Measurements from ENCODE around the gene ABCC2. TPM values are rescaled to one million over a fixed set of nuclear protein-coding genes. Genes with fewer than 3 reads are reported as not detected.
"Not testable (repeated sequence)": the region's sequence is repeated elsewhere in the genome, so short reads cannot be mapped to it uniquely, and the experiment has no call there.

Gene ABCC2
- total and polyA plus RNA-seq, 9 of the 15 experiments (the other 6 are each of a cell fraction or from before 2014, with no cell fraction given) = 0.03 to 0.18 (median 0.10) TPM; not detected in 1

GRCh38 chr10:99733366-99733765, 49.1 kb upstream of the ABCC2 start:
- Histone ChIP-seq H4K20me1 (replicated peaks; ENCODE audit: control insufficient read depth, insufficient read depth, low read length) (no peaks in the 10 kb centered on the region), H3K9ac (ENCODE audit: insufficient read depth in 1 of 2, low read depth in 2 of 2, low read length in 2 of 2) (peak overlapping the region; percentile 37 to 61; a peak in 2 of 4 replicates), H3K9me3 (replicated peaks; ENCODE audit: control insufficient read depth, insufficient read depth, low read depth, low read length) (no peaks in the 10 kb centered on the region), H3K4me3 (0 out of 2 replicates have a peak overlapping the region, but pooled peaks have one; percentile 24), H3K4me2 (ENCODE audit: insufficient read depth, low read length) (peak overlapping the region; percentile 62), H3K27me3 (ENCODE audit: control insufficient read depth in 2 of 2, insufficient read depth in 2 of 2, low read length in 2 of 2) (no peaks in the 10 kb centered on the region), H3K27ac (ENCODE audit: extremely low read depth, low read depth, low read length) (0 out of 3 replicates have a peak overlapping the region, but pooled peaks have one; percentile 25), H3K79me2 (ENCODE audit: control insufficient read depth, insufficient read depth, low read length) (peaks cover 34% of the 10 kb centered on the region), H3K4me1 (replicated peaks in 1 of 2; ENCODE audit: control insufficient read depth in 2 of 2, insufficient read depth in 2 of 2, low read length in 2 of 2) (no peaks in the 10 kb centered on the region; a peak in 2 of 5 replicates), H3K9me1 (ENCODE audit: control insufficient read depth, insufficient read depth, low read length) (no peaks in the 10 kb centered on the region), H2AFZ (ENCODE audit: low read depth, low read length) (0 out of 2 replicates have a peak overlapping the region, but pooled peaks have one; percentile 44), H3K36me3 (ENCODE audit: control insufficient read depth, insufficient read depth, low read length) (peaks cover 30% of the 10 kb centered on the region; the same call in 1 of the 3 replicates)
- BruUV-seq (replicated peaks) = no TSS peak
- CTCF ChIA-PET (ENCODE audit: low intra/inter-chr PET ratio) = no interaction called here
- intact Hi-C loops (cut with micrococcal nuclease) = no loop called here
- ATAC-seq (no peak), FAIRE-seq (no peak), DNase-seq (ENCODE audit: extremely low read depth in 1 of 4, low spot score in 3 of 4) (peak in 1 of 4 experiments; percentile 22)
- in situ Hi-C loops (cut with MboI) = no loop called here
- WGBS (ENCODE audit: insufficient coverage, low coverage, missing lambda C conversion rate) = 36% methylated on average over 8 of the region's 8 CpGs
- POLR2A ChIA-PET = interaction anchor here (0.7 to 2.7 kb wide), 3 partner anchors 10 to 303 kb away, joined by 3 to 16 read pairs (median 3); partner anchors contain the start of gene GOT1
- no peak for TF ChIP-seq E4F1 (CRISPR knock-in tag; IDR thresholded peaks at IDR 0.05; ENCODE audit: borderline replicate concordance)

- CTCF ChIA-PET (ENCODE audit: low intra/inter-chr PET ratio); H3K27ac ChIP-seq (ENCODE audit: extremely low read depth, low read depth, low read length); H4K20me1 ChIP-seq (replicated peaks; ENCODE audit: control insufficient read depth, insufficient read depth, low read length); DNase-seq (ENCODE audit: extremely low read depth in 1 of 4, low spot score in 3 of 4); H3K4me1 ChIP-seq (replicated peaks in 1 of 2; ENCODE audit: control insufficient read depth in 2 of 2, insufficient read depth in 2 of 2, low read length in 2 of 2); ATAC-seq; H3K9me3 ChIP-seq (replicated peaks; ENCODE audit: control insufficient read depth, insufficient read depth, low read depth, low read length); H3K9ac ChIP-seq (ENCODE audit: insufficient read depth in 1 of 2, low read depth in 2 of 2, low read length in 2 of 2); in situ Hi-C loops (cut with MboI); FAIRE-seq; intact Hi-C loops (cut with micrococcal nuclease); BruUV-seq (replicated peaks); H3K4me2 ChIP-seq (ENCODE audit: insufficient read depth, low read length); H3K27me3 ChIP-seq (ENCODE audit: control insufficient read depth in 2 of 2, insufficient read depth in 2 of 2, low read length in 2 of 2); H3K4me3 ChIP-seq; H2AFZ ChIP-seq (ENCODE audit: low read depth, low read length); H3K9me1 ChIP-seq (ENCODE audit: control insufficient read depth, insufficient read depth, low read length): not testable (repeated sequence)
- Histone ChIP-seq H3K79me2 (ENCODE audit: control insufficient read depth, insufficient read depth, low read length) (peaks cover 34% of the 10 kb centered on the region), H3K36me3 (ENCODE audit: control insufficient read depth, insufficient read depth, low read length) (peaks cover 37% of the 10 kb centered on the region; the same call in 1 of the 3 replicates)
- 84% methylated on average over 4 of the region's 10 CpGs for WGBS (ENCODE audit: insufficient coverage, low coverage, missing lambda C conversion rate)
- POLR2A ChIA-PET = interaction anchor here (0.7 to 1.1 kb wide), 2 partner anchors 10 to 18 kb away, joined by 3 read pairs; no protein-coding TSS in a partner anchor
Observed at GRCh38 chr10:99734111-99734510, 48.3 kb upstream of the ABCC2 start.
